Skin epidermis (tissue), 12 donors: Measurements from ENCODE around the gene ADCY2.

ENCODE experiments used
- H3K27ac ChIP-seq, 21 experiments: fragments of 200-600 bp; sonication (generic) in 11 of 21; one replicate each; pipeline ENCODE4 v1.5.0; 2020; ENCODE audit warnings: mild to moderate bottlenecking in 3 of 21, inconsistent platforms in 2 of 21, moderate library complexity in 2 of 21
- H3K4me3 ChIP-seq, 7 experiments: fragments of 200-600 bp; sonication (generic) in 2 of 7; one replicate each; pipeline ENCODE4 v1.5.0; 2020; ENCODE audit warnings: inconsistent platforms in 2 of 7, mild to moderate bottlenecking in 2 of 7, moderate library complexity in 1 of 7

Gene ADCY2

GRCh38 chr5:7801891-7802614 lies 406.1 kb downstream of the ADCY2 start:
- peak overlapping the region in 5 of 21 experiments; percentile 39 to 72 (median 68) for H3K27ac ChIP-seq
- H3K4me3 ChIP-seq: no peak overlapping the region

- H3K4me3 ChIP-seq: no peak overlapping the region
- peak overlapping the region in 2 of 21 experiments; percentile 68 to 72 for H3K27ac ChIP-seq
These were observed 406.9 kb downstream of the ADCY2 start for GRCh38 chr5:7802855-7803254.

- H3K27ac ChIP-seq: no peak overlapping the region
- H3K4me3 ChIP-seq: no peak overlapping the region
These were observed 408.0 kb downstream of the ADCY2 start for GRCh38 chr5:7803937-7804336.

- no peak overlapping the region for H3K4me3 ChIP-seq
- no peak overlapping the region for H3K27ac ChIP-seq
These were observed 409.4 kb downstream of the ADCY2 start for GRCh38 chr5:7805379-7805778.

- Histone ChIP-seq H3K4me3 (no peak overlapping the region), H3K27ac (no peak overlapping the region)
These were observed 413.1 kb downstream of the ADCY2 start for GRCh38 chr5:7808998-7809397.

GRCh38 chr5:7811715-7812114 lies 415.8 kb downstream of the ADCY2 start:
- Histone ChIP-seq H3K27ac (no peak overlapping the region), H3K4me3 (no peak overlapping the region)

GRCh38 chr5:7813007-7813406 lies 417.1 kb downstream of the ADCY2 start:
- Histone ChIP-seq H3K27ac (peak overlapping the region in 1 of 21 experiments; percentile 24), H3K4me3 (no peak overlapping the region)

GRCh38 chr5:7813576-7813975 lies 417.6 kb downstream of the ADCY2 start:
- peak overlapping the region in 1 of 21 experiments; percentile 24 for H3K27ac ChIP-seq
- H3K4me3 ChIP-seq: no peak overlapping the region

- H3K27ac ChIP-seq: no peak overlapping the region
- no peak overlapping the region for H3K4me3 ChIP-seq
These were observed 418.9 kb downstream of the ADCY2 start for GRCh38 chr5:7814816-7815215.

GRCh38 chr5:7815892-7816534 lies 420.1 kb downstream of the ADCY2 start:
- Histone ChIP-seq H3K27ac (peak overlapping the region in 1 of 21 experiments; percentile 31), H3K4me3 (no peak overlapping the region)

- Histone ChIP-seq H3K4me3 (no peak overlapping the region), H3K27ac (no peak overlapping the region)
These were observed 420.6 kb downstream of the ADCY2 start for GRCh38 chr5:7816535-7816901.

GRCh38 chr5:7822449-7822848 lies 426.5 kb downstream of the ADCY2 start:
- no peak overlapping the region for H3K4me3 ChIP-seq
- H3K27ac ChIP-seq: no peak overlapping the region

- Histone ChIP-seq H3K4me3 (no peak overlapping the region), H3K27ac (no peak overlapping the region)
These were observed 427.7 kb downstream of the ADCY2 start for GRCh38 chr5:7823594-7823993.

GRCh38 chr5:7824995-7825394 lies 429.1 kb downstream of the ADCY2 start:
- H3K27ac ChIP-seq: no peak overlapping the region
- H3K4me3 ChIP-seq: no peak overlapping the region

- Histone ChIP-seq H3K4me3 (no peak overlapping the region), H3K27ac (no peak overlapping the region)
These were observed 429.7 kb downstream of the ADCY2 start for GRCh38 chr5:7825630-7826029.

GRCh38 chr5:7827610-7828009 lies 431.7 kb downstream of the ADCY2 start:
- Histone ChIP-seq H3K27ac (no peak overlapping the region), H3K4me3 (no peak overlapping the region)

- H3K27ac ChIP-seq: no peak overlapping the region
- no peak overlapping the region for H3K4me3 ChIP-seq
These were observed 432.3 kb downstream of the ADCY2 start for GRCh38 chr5:7828269-7828668.

GRCh38 chr5:7834982-7835381 lies 439.0 kb downstream of the ADCY2 start:
- no peak overlapping the region for H3K4me3 ChIP-seq
- no peak overlapping the region for H3K27ac ChIP-seq

GRCh38 chr5:7837403-7837802 lies 441.5 kb downstream of the ADCY2 start:
- Histone ChIP-seq H3K27ac (no peak overlapping the region), H3K4me3 (no peak overlapping the region)

GRCh38 chr5:7842531-7842930 lies 446.6 kb downstream of the ADCY2 start:
- Histone ChIP-seq H3K4me3 (no peak overlapping the region), H3K27ac (no peak overlapping the region)

- Histone ChIP-seq H3K4me3 (no peak overlapping the region), H3K27ac (no peak overlapping the region)
These were observed 449.0 kb downstream of the ADCY2 start for GRCh38 chr5:7844901-7845300.

- Histone ChIP-seq H3K27ac (no peak overlapping the region), H3K4me3 (no peak overlapping the region)
These were observed 449.6 kb downstream of the ADCY2 start for GRCh38 chr5:7845557-7845956.
